Epidermal melanocyte (primary cell): ENCODE results near the gene SP4.

Source experiments
- DNase-seq: peaks from one replicate; pipeline ENCODE4 v3.0.0; 2011; ENCODE audit warnings: low spot score; ENCODE audit not compliant: insufficient read length

The SP4 gene

GRCh38 chr7:21427871-21428658 is at the start of gene SP4:
Gene SP4 (plus strand): TSS chr7:21428083. CDS start chr7:21428252, 169 bp downstream.
- DNase-seq: peak; percentile 79

DNA sequence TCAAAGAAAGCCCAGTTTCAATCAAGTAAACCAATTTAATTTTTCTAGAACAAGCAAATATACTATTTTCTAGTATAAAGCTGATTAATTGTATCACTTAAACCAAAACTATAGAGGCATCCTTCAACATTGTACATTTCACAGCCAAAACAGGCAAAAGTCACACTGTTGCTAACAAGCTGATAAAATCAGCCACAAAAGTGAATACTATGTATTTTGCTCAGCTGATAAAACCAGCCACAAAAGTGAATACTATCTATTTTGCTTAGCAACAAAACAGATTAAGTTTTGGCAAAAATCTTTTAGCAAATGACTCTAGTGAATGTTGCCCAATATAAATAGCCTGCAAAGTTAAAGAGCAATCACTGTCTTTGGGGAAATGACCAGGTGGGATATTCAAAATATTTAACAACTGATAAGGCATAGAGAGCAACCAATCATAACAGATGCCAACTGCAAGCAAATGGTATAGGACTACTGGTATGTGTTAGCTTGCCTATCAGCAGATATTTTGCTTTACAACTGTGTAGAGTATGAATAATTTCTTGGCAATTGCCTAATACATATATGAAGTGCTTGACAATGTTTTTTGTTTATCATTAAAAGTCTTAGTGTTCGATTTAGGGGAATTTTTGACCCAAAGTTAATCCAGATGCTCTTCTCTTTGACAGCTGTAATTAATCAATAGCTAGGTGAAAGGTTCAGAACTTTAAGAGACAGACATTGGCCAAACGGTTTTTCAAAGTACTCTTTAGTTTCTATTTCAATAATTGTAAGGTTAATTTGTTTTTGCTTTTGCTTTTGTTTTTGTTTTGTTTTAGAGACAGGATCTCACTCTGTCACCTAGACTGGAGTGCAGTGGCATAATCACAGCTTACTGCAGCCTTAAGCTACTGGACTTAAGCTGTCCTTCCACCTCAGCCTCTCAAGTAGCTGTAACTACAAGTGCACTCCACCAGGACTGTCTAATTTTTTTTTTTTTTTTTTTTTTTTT is 44.4 kb upstream of the SP4 start:
- no peak for DNase-seq

- DNase-seq: no peak
These were observed 33.9 kb upstream of the SP4 start for GRCh38 chr7:21393937-21394336.

DNA sequence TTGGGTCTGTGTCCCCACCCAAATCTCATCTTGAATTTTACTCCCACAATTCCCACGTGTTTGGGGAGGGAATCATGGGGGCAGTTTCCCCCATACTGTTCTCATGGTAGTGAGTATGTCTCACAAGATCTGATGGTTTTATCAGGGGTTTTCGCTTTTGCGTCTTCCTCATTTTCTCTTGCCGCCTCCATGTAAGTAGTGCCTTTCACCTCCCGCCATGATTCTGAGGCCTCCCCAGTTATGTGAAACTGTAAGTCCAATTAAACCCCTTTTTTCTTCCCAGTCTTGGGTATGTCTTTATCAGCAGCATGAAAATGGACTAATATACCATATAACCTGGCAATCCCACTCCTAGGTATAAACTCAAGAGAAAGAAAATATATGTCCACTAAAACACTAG is 25.9 kb upstream of the SP4 start:
- DNase-seq: no peak

DNA sequence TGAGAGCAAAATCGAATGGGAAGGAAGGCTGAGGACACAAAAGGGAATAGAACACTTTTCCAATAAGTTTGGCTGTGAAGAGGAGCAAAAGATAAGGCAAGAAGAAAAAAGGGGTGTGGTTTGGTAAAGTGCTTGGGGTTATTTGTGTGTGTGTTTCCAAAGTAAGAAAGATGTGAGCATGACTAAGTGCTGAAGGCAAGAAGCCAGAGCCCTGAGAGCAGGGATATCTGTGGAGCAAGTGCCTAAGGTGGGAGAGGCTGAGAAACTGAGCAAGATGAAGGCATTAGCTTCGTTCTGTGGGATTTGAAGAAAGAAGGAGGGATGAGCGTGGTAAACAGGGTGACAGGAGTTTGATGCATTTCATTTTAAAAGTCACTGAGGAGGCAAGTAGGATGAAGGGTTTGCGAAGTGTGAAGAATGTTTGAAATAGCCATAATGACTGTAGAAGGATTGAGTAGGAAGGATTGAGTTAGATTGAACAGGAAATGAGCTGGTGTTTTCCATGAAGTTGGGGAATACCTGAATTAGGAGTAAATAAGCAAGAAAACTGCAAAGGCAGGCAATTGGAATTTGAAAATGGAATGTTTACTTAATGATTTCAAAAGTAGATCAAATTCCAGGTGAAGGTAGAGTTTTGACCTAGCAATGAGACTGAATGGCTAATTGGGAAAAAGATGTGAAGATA is 19.9 kb upstream of the SP4 start:
- no peak for DNase-seq

- DNase-seq: no peak
These were observed 19.4 kb upstream of the SP4 start for GRCh38 chr7:21408481-21408820.

- DNase-seq: no peak
These were observed 15.5 kb upstream of the SP4 start for GRCh38 chr7:21412410-21412851.

GRCh38 chr7:21412957-21413356 is 14.9 kb upstream of the SP4 start:
- DNase-seq: peak; percentile 46

DNA sequence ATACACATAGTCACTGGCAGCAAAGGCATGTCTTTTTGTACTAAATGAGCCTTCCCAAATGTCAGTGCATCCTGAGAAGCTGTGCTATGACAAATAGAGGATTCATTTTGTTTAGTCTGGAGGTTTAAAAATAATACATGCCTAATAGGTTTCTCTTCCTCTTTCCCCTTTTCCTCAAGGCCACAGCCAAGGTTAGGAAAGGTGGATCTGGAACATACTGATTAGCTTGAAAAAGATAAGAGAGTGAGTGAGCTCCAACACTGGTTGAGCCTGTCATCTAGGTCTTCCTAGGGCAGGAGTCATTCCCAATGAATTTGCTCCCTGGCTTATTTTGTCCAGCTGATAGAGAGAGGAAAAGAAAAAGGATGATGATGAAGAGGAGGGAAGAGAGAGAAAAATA is 14.4 kb upstream of the SP4 start:
- DNase-seq: no peak

DNA sequence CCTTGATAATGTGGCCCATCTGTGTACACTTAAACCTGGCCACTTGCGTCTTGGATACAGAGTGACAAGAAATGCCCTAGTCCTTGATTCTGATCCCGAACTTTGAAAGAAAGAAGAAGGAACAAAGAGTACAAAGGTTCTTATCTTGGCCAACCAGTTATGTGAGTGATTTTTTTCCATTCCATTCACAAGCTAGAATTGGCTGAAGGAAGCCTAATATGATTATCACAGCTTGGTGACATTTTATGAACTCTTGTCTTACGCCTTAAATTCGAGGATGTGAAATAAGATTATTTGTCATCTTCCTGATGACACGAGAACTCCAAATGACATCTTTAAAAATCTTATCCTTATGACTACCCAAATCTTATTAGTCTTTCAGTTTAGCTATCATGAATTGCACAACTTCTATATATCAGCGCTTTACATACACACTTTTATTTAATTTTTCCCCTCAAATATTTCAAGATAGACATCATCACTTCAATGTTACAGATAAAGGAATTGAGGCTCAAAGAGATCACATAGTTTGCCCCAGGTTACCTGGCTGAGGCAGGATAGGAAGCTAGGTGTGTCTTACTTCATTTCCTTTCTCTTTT is 13.0 kb upstream of the SP4 start:
- DNase-seq: no peak

DNA sequence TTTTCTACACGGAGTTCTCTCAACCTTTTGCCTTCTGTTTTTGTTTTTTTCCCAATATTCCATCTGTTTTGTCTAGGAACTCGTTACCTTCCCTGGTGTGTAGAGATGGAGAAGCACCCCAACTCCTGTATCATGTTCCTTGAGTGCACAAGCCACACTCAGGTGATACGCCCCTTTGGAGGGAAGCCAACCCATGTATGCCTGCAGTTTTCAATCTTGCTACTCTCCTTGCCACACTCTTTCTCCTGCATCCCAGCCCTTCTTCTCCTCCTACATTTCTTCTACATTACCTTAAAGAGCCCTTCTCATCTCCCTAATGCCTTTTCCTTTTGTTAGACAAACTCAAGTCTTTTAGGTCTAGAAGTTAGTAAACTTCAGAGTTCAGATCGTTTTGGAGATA is 10.2 kb upstream of the SP4 start:
- DNase-seq: no peak

- DNase-seq: no peak
These were observed 5.1 kb upstream of the SP4 start for GRCh38 chr7:21422751-21423150.

GRCh38 chr7:21425290-21425689 is 2.6 kb upstream of the SP4 start:
- no peak for DNase-seq

GRCh38 chr7:21426286-21427181 is 1.3 kb upstream of the SP4 start:
- no peak for DNase-seq

GRCh38 chr7:21427182-21427870 is 557 bp upstream of the SP4 start:
- DNase-seq: peak; percentile 95

- no peak for DNase-seq
These were observed 717 bp downstream of the SP4 start for GRCh38 chr7:21428659-21428941.

GRCh38 chr7:21429021-21429420 is 1.1 kb downstream of the SP4 start:
- no peak for DNase-seq

DNA sequence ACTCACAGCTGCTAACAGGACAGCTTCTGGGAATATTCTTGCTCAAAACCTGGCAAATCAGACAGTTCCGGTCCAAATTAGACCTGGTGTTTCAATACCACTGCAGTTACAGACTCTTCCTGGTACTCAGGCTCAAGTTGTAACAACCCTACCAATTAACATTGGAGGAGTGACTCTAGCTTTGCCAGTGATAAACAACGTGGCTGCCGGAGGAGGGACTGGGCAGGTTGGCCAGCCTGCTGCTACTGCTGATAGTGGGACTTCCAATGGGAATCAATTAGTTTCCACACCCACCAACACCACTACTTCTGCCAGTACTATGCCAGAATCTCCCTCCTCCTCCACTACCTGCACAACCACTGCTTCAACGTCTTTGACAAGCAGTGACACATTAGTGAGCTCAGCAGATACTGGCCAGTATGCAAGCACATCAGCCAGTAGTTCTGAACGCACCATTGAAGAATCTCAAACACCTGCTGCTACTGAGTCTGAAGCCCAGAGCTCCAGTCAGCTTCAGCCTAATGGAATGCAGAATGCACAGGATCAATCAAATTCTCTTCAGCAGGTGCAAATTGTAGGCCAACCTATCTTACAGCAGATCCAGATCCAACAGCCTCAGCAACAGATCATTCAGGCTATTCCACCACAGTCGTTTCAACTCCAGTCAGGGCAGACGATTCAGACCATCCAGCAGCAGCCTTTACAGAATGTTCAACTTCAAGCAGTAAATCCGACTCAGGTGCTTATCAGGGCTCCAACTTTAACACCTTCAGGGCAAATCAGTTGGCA is 2.1 kb downstream of the SP4 start:
- DNase-seq: no peak

DNA sequence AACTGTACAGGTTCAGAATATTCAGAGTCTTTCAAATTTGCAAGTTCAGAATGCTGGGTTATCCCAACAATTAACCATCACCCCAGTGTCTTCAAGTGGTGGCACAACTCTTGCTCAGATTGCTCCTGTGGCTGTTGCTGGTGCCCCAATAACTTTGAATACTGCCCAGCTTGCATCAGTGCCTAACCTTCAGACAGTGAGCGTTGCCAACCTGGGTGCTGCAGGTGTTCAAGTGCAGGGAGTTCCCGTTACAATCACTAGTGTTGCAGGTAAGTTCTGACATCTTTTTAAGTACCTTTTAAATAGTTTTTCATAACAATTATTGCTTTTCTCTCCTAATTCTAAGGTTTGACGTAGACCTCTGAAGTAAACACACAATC is 2.7 kb downstream of the SP4 start:
- no peak for DNase-seq
